ENCODE data around the gene DNAJA3. TPM values are rescaled to one million over a fixed set of nuclear protein-coding genes. Genes with fewer than 3 reads are reported as not detected.

Gene DNAJA3
- total RNA-seq, 1 experiment from 2014 or later: 58.9 TPM

DNA sequence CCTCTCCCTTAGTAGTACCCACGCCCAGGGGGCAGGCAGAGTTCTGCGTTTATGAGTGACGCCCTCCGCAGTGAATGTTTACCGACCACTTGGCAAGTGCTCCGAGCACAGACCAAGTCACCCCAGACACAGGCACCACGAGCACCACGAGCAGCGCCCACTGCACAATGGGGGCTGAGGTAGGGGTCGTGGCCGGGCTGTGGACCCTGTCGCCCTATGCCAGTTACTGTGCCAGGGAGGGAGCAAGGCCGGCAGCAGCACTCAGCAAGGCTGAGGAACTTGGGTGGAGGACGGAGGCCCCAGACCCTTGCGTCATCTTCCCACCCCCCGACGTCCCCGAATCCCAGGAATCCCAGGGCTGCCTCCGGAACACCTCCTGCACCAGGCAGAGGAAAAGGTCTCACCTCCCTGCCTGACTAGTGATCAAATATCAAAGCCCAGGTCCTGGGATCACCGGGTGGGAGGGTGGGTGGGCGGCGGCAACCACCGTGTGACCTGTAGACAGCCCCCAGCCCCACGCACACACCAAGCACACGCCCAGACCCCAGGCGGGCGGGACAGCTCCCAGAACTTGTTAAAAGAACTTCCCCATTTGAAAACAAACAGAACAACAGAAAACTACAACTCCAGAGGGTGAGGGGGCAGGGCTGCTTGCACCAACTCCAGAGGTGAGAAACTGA is 48.6 kb upstream of the DNAJA3 start:
- POLR2A ChIA-PET (ENCODE audit: unreplicated experiment): interaction anchor here (0.5 to 0.8 kb wide), 2 partner anchors 17 to 548 kb away, joined by 3 read pairs; no protein-coding TSS in a partner anchor

DNA sequence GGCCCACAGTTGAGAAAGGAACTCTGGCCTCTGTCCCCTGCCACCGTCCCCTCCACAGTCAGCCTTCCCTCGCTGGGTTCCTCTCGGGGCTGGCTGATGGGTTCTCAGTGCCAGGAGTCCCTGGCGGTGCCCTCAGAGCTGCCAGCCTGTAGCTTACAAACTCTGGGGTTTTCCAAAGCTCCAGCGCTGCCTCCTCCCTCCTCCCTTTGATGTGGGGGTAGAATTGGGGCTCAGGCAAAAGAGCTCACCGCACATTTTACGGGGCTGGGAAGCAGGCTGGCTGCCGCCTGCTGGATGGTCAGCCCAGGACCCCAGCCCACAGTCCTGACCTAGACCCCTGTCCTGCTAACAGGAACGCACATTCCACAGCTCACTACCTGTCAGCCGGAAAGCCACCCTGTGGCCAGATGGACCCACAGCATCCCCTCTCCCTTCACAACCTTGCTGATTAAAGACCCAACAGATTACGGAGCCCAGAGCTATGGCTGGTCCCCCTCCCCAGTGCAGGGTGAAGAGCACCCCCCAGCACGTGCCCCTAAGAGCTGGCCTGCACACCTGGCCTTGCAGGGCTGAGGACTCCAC is 48.0 kb upstream of the DNAJA3 start:
- no peaks in the 10 kb centered on the region for H3K27me3 ChIP-seq (ENCODE audit: insufficient read depth, low read depth)
- peaks cover 29% of the 10 kb centered on the region for H3F3A ChIP-seq (ENCODE audit: insufficient read depth, low read depth)
- no peaks in the 10 kb centered on the region for H3K36me3 ChIP-seq (ENCODE audit: low read depth)
- ChIA-PET CTCF (interaction anchor here (0.6 to 2.3 kb wide), 3 partner anchors 15 to 86 kb away, joined by 4 to 9 read pairs (median 7); no protein-coding TSS in a partner anchor), POLR2A (ENCODE audit: unreplicated experiment) (interaction anchor here (0.5 to 0.8 kb wide), 2 partner anchors 16 to 549 kb away, joined by 3 read pairs; no protein-coding TSS in a partner anchor)
- BruUV-seq (replicated peaks): no TSS peak
- no peaks in the 10 kb centered on the region for H3K9me3 ChIP-seq (ENCODE audit: insufficient read depth, low read depth)
- no peak for DNase-seq
- TF ChIP-seq, protein P1, sequence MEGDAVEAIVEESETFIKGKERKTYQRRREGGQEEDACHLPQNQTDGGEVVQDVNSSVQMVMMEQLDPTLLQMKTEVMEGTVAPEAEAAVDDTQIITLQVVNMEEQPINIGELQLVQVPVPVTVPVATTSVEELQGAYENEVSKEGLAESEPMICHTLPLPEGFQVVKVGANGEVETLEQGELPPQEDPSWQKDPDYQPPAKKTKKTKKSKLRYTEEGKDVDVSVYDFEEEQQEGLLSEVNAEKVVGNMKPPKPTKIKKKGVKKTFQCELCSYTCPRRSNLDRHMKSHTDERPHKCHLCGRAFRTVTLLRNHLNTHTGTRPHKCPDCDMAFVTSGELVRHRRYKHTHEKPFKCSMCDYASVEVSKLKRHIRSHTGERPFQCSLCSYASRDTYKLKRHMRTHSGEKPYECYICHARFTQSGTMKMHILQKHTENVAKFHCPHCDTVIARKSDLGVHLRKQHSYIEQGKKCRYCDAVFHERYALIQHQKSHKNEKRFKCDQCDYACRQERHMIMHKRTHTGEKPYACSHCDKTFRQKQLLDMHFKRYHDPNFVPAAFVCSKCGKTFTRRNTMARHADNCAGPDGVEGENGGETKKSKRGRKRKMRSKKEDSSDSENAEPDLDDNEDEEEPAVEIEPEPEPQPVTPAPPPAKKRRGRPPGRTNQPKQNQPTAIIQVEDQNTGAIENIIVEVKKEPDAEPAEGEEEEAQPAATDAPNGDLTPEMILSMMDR (conservative IDR thresholded peaks at IDR 0.05): no peak
- H3K9me2 ChIP-seq (ENCODE audit: insufficient read depth): no peaks in the 10 kb centered on the region
- H3K4me1 ChIP-seq (replicated peaks; ENCODE audit: insufficient read depth): peaks cover 41% of the 10 kb centered on the region
- H3K27ac ChIP-seq: no peak overlapping the region
- H3K4me2 ChIP-seq: no peak overlapping the region
- H3K4me3 ChIP-seq: no peak overlapping the region
- H4K20me1 ChIP-seq (ENCODE audit: insufficient read depth): peaks cover 18% of the 10 kb centered on the region; the same call in 1 of the 2 replicates
- intact Hi-C loops (cut with micrococcal nuclease; ENCODE audit: unreplicated experiment): loop anchor here (5.0 kb wide), 2 partner anchors 105 to 570 kb away; partner anchors contain the start of gene TFAP4
- no peak overlapping the region for H2AFZ ChIP-seq
- peaks cover 16% of the 10 kb centered on the region; the same call in 1 of the 2 replicates for H3K79me2 ChIP-seq (ENCODE audit: low read depth)

More for the DNA sequence above, 48.6 kb upstream of the DNAJA3 start:
- H3K27ac ChIP-seq: no peak overlapping the region
- peaks cover 46% of the 10 kb centered on the region for H3K4me1 ChIP-seq (replicated peaks; ENCODE audit: insufficient read depth)
- intact Hi-C loops (cut with micrococcal nuclease; ENCODE audit: unreplicated experiment): loop anchor here (1.0 to 5.0 kb wide), 3 partner anchors 16 to 570 kb away; partner anchors contain the start of gene TFAP4
- H3K79me2 ChIP-seq (ENCODE audit: low read depth): peaks cover 23% of the 10 kb centered on the region
- no peaks in the 10 kb centered on the region for H3K27me3 ChIP-seq (ENCODE audit: insufficient read depth, low read depth)
- no peaks in the 10 kb centered on the region for H3K9me3 ChIP-seq (ENCODE audit: insufficient read depth, low read depth)
- CTCF ChIA-PET: interaction anchor here (0.7 to 2.3 kb wide), 2 partner anchors 16 to 26 kb away, joined by 7 to 9 read pairs; no protein-coding TSS in a partner anchor
- TF ChIP-seq, protein P1 (conservative IDR thresholded peaks at IDR 0.05): no peak
- TF ChIP-seq EZH2 (IDR thresholded peaks at IDR 0.05; ENCODE audit: low read depth): no peak
- no TSS peak for BruUV-seq (replicated peaks)
- peaks cover 29% of the 10 kb centered on the region for H3F3A ChIP-seq (ENCODE audit: insufficient read depth, low read depth)
- H4K20me1 ChIP-seq (ENCODE audit: insufficient read depth): peaks cover 21% of the 10 kb centered on the region; the same call in 1 of the 2 replicates
- DNase-seq: no peak
- H3K9me2 ChIP-seq (ENCODE audit: insufficient read depth): no peaks in the 10 kb centered on the region
- no peak overlapping the region for H3K4me3 ChIP-seq
- no peak overlapping the region for H2AFZ ChIP-seq
- H3K4me2 ChIP-seq: no peak overlapping the region
- no peaks in the 10 kb centered on the region for H3K36me3 ChIP-seq (ENCODE audit: low read depth)

DNA sequence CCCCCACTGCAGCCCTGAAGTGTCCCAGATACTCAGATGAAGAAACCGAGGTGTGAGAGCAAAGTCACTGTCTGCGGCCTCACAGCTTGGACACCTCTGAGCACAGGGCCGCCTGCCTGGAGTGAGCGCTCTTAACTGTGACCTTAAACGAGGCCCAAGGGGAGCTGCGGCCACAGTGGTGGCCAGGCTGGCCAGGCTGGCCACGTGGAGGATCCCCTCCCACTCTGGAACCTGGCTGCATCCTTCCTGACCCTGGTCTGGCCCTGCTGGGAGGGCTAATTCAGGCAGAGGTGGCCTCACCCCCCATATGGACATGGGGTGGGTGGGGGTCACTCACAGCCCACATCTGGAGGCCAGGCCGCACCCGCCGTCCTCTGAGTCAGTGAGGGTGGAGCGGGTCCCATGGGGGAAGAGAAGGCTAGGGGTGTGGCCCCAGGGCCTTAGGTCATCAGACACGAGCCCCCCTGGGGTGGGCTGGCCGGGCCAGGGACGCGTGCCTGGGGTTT is 47.5 kb upstream of the DNAJA3 start:
- peaks cover 14% of the 10 kb centered on the region; the same call in 1 of the 2 replicates for H4K20me1 ChIP-seq (ENCODE audit: insufficient read depth)
- ChIA-PET CTCF (interaction anchor here (0.6 to 2.3 kb wide), 3 partner anchors 15 to 178 kb away, joined by 3 to 7 read pairs (median 4); no protein-coding TSS in a partner anchor), POLR2A (ENCODE audit: unreplicated experiment) (interaction anchor here (1.1 kb wide), 1 partner anchor 14 kb away, joined by 5 read pairs; no protein-coding TSS in a partner anchor)
- H3K36me3 ChIP-seq (ENCODE audit: low read depth): no peaks in the 10 kb centered on the region
- H3K4me1 ChIP-seq (replicated peaks; ENCODE audit: insufficient read depth): peaks cover 35% of the 10 kb centered on the region
- no peak overlapping the region for H3K4me3 ChIP-seq
- no peak for TF ChIP-seq EZH2 (IDR thresholded peaks at IDR 0.05; ENCODE audit: low read depth)
- TF ChIP-seq, protein P1 (conservative IDR thresholded peaks at IDR 0.05): no peak
- H3K79me2 ChIP-seq (ENCODE audit: low read depth): peaks cover 11% of the 10 kb centered on the region; the same call in 1 of the 2 replicates
- H3K27ac ChIP-seq: no peak overlapping the region
- H3K9me3 ChIP-seq (ENCODE audit: insufficient read depth, low read depth): no peaks in the 10 kb centered on the region
- no peak overlapping the region for H3K4me2 ChIP-seq
- peaks cover 27% of the 10 kb centered on the region for H3F3A ChIP-seq (ENCODE audit: insufficient read depth, low read depth)
- intact Hi-C loops (cut with micrococcal nuclease; ENCODE audit: unreplicated experiment): loop anchor here (5.0 kb wide), 2 partner anchors 106 to 569 kb away; partner anchors contain the start of gene TFAP4
- H3K9me2 ChIP-seq (ENCODE audit: insufficient read depth): no peaks in the 10 kb centered on the region
- DNase-seq: no peak
- no peak overlapping the region for H2AFZ ChIP-seq
- no TSS peak for BruUV-seq (replicated peaks)
- no peaks in the 10 kb centered on the region for H3K27me3 ChIP-seq (ENCODE audit: insufficient read depth, low read depth)
